Retina (tissue), 1 donor: Measurements from ENCODE around the gene DMD.
"Not testable (repeated sequence)": the region's sequence is repeated elsewhere in the genome, so short reads cannot be mapped to it uniquely, and the experiment has no call there.

Experiments
- DNase-seq: peaks from one replicate; pipeline ENCODE4 v3.0.0-alpha.2; 2016

Gene DMD

DNA sequence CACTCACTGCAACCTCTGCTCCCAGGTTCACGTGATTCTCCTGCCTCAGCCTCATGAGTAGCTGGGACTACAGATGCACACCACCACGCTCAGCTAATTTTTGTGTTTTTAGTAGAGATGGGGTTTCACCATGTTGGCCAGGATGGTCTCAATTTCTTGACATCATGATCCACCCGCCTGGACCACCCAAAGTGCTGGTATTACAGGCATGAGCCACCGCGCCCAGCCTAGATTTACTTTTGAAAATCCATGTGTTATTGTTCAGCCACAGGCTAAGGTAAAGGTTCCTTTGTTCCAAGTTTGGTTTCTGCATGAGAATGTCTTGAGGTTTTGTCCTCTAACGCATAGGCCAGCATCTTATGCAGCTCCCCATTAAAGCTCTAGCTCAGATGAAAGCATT, 371.6 kb downstream of the DMD start:
- DNase-seq = no peak

DNA sequence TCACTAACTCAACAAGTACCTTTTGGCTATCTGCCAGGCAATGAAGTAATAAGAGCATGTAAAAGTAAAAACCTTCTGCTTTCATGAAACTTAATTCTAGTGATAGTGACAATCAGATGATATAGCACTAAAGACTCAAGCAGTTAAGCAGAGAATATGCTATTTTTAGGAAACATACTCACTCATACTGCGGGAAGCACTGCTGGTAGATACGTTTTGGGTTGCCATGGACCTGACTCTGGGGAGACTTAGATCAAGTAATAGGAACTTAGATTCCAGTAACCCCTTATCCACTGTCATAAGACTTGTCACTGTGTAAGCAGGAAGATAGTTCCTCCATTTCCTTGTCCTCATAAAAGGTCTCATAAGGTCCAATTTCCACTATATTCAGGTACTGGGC, 386.3 kb downstream of the DMD start:
- DNase-seq = no peak

DNA sequence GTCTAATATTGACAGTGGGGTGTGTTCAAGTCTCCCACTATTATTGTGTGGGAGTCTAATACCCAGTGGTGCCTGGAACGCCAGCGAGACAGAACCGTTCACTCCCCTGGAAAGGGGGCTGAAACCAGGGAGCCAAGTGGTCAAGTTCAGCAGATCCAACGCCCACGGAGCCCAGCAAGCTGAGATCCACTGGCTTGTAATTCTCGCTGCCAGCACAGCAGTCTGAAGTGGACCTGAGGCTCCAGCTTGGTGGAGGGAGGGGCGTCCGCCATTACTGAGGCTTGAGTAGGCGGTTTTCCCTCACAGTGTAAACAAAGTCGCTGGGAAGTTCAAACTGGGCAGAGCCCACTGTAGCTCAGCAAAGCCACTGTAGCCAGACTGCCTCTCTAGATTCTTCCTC, 407.3 kb downstream of the DMD start:
- no peak for DNase-seq

DNA sequence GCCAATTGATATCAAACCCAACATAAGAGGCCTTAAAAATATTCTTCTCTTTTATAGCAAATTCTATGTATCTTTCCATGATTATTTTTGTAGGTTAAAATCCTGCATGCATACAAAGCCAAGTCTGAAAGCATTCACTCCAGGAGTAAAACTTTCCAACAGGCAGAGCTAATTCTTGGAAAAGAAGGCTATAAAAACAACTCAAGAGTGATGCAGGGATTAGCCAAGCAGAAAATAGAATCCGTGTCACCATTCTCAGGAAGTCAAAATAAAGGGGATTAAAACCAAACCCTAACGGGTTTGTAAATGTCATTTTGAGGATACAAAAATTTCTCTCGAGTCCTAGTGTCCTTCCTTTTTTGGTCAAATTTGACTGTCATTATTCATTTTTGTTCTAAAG, 412.4 kb downstream of the DMD start:
- no peak for DNase-seq

DNA sequence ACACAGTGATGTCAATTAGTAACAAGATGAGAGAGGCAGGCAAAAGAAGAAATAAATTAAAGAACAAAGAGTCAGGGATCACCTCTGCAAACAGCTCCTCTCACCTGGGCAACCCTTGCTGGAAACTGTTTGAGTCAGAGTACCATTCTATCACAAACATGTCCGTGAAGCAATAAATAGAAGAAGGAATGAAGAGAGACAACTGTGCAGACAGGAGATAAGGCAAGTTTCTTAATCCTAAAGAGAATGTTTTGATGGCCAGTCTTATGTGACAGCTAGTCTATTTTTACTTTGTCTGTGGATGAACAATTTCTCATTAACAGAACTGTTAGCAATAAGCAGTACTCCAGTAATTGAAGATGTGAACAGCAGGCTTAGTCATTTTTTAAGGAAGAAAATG, 422.4 kb downstream of the DMD start:
- DNase-seq = no peak

DNA sequence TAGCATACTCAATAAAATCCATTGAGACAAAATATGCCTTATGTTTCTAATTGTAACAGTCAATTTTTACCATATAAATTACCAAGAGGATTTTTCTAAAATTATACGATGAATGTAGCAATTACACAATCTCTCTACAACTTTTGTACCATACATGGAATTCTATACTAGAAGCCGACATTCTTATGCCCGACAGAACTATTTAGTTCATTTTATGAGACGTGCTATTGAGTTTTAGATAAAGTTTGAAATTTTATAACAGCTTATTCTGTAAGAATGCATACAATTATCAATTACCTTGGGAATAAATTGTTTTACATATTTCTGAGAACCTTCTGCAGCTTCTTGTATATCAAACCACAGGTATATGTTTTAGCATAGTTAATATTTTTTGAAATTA, 431.2 kb downstream of the DMD start:
- DNase-seq = no peak

DNA sequence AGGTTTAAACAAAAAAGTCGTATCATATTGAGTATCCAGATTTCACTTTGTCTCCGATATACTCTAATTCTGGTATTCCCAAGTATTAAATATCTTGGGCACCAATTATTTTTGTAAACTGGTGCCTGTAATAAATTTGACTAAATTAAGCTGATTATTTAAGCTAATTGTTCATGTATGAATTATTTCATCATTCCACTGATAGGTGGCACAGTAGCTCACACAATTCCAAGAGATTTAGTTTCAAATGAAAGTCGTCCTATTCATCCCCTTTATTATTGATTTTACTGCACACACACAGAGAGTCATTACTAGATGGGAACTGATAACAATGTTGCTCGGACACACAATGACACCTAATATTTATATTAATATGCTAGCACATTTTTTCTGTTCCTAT, 432.4 kb downstream of the DMD start:
- DNase-seq = no peak

DNA sequence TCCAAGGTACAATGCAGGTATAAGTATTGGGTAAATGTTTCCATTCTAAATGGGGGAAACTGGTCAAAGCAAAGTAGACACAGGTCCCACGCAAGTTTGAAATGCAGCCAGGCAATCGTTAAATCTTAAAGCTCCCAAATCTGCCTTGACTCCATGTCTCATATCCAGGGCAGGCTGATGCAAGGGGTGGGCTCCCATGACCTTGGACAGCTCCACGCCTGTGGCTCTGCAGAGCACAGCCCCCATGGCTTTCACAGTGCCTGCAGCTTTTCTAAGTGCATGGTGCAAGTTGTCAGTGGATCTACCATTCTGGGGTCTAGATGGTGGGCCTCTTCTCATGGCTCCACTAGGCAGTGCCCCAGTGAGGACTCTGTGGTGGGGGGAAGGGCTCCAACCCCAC, 436.4 kb downstream of the DMD start:
- no peak for DNase-seq

DNA sequence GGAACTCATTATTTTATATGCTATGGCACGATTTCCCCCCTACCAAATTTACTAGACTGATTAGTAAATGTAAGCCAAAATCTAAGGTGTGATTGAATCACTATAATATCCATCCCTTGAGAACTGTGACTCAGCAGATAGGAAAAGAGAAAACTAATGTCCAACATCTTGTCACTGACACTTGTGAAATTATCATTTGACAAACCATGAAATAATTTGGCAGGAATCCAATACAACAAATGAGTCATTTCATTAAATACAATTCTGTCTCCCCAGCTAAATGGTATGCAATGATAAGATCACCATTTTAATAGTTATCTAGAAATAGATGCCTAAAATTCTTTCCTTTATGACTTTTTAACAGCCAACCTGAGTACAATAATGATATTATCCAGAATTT, 462.3 kb downstream of the DMD start:
- DNase-seq = no peak

DNA sequence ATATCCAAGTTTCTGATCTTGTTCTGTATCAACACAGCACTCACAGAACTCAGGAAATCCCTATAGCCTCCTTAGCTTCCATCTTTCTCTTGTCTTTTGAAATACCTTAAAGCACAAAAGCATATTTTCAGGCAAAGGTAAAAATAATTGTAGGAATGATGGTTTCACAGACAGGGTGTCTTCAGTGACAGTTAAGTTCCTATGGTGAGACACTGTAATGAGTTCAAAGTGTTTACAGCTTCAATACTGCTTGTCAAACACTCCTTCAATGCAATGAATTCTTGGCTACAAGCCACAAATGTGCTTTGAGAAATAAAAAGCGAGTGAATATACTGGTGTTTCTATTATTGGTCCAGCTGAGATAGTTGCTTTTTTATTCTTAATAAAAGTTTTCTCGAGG, 466.0 kb downstream of the DMD start:
- no peak for DNase-seq

DNA sequence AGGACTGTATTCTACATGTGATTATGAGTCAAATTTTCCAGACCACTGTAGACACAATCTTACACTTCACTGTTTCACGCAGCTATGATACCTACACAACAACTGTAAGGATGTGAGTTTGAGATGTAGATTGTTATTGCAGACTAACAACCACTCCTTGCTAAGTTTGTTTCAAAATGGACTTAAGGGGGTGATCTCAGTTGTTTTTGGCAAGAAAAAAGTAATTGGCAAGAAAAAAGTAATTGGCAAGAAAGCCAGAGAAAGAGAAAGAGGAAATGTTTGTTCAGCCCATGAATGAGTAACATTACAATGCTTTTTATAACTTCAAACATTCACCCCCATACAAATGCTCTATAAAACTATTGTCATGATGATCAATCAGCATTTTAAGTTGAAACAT, 466.4 kb downstream of the DMD start:
- no peak for DNase-seq

DNA sequence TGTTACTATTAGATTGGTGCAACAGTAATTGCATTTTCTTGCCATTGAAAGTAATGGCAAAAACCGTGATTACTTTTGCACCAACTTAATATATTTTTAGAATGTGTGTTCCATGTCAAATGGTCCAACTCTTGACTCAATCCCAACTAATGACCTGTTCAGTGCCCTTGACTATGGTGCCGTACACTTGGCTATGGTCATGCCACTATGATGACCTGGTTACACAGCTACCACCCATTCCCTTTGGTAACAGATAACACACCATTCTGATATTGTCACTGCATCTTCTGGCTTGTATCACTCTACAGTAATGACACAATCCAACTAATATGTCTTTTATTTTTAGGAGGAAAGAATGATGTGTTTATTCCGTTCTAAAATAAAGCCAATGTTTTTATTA, 469.4 kb downstream of the DMD start:
- no peak for DNase-seq

DNA sequence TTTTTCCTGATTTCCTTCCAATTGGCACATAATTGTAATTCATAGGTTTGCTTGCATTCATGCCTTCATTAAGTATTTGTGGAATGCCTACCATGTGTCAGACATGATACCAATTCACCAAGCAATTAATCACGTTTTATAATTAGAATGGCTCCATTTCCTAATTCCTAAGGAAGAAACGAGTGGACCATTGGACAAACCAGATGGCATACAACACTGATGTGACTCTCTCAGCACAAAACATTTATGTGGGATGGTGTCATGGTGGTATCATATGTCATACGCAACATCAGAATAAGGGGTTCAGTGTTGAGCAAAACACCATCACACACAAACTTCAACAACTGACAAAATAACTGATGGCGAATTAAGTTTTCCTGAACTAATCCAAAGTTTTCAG, 502.8 kb downstream of the DMD start:
- no peak for DNase-seq

DNA sequence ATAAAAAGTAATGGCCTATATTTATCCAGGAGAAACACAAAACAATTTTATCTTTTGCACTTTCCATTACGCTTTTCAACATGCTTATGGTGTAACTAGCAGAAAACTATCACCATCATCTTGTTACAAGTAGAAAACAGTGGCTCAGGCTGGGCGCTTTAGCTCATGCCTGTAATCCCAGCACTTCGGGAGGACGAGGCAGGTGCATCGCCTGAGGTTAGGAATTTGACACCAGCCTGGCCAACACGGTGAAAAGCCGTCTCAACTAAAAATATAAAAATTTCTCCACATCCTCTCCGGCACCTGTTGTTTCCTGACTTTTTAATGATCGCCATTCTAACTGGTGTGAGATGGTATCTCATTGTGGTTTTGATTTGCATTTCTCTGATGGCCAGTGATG, 506.0 kb downstream of the DMD start:
- DNase-seq = not testable (repeated sequence)

DNA sequence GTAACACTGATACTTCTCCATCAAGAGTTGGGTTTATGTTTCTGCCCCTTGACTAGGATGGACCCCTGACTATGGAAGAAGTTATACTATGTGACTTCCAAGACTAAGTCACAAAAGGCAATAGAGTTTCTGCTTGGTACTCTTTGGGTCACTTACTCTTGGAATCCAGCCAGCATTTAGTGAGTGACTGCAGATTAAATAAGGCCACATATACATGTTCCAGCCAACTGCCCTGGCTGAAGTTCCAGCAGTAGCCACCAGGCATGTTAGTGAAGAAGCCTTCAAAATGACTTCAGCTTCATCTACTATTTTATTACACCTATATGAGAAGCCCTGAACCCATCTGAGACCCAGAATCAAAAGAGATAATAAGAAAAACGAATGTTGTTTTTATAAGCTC, 524.0 kb downstream of the DMD start:
- DNase-seq = no peak

DNA sequence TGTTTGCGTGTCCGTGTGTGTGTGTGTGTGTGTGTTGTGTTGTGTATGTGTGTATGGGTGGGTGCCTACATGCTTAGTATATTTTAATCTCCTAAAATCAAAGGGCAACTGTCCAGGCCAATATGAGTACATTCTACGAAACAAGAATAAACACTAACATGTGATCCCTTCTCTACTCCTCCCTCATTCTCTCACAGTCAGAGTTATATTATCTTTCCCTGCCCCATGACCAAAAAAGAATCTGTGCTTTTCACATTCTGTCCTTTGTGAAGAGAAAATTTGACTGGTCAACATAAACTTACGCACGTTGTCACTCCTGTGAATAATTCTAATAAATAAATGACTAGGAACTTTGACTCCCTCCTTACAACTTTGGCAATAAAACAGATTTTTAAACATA, 532.9 kb downstream of the DMD start:
- no peak for DNase-seq

DNA sequence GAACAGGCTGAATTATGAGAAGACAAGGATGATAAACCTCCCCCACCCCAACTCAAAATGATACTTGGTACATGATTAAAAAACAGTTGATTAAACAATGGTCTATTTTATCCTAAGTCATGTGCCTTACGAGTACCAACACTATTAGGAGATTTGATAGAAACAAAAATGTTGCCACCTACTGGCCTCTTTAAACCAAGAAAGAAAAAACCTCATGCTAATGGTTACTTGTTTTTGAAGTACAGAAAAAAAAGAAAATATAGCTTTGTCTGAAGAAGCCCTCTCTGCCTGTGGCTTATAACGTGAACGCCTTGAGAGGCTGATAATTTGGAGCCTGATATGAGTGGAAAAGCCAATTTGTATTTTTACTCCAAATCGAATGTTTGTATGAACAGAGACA, 538.2 kb downstream of the DMD start:
- DNase-seq = no peak

DNA sequence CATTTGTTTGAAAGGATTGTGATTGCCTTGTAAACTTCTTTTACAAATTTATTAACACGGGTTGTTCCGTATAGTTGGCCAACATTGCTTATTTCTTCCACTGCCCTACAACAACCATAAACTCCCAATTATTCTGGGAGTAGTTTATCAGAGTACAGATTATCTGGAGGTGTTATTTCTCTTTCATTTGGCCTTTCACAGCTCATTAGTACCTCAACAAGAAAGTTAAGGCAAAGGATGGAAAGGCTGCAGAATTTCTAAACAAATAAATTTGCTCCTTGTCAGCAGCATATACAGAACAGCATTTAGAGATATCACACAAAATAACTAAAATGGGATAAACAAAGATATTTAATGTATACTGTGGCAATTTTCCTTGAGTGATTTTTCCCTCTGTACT, 548.8 kb downstream of the DMD start:
- DNase-seq = no peak

DNA sequence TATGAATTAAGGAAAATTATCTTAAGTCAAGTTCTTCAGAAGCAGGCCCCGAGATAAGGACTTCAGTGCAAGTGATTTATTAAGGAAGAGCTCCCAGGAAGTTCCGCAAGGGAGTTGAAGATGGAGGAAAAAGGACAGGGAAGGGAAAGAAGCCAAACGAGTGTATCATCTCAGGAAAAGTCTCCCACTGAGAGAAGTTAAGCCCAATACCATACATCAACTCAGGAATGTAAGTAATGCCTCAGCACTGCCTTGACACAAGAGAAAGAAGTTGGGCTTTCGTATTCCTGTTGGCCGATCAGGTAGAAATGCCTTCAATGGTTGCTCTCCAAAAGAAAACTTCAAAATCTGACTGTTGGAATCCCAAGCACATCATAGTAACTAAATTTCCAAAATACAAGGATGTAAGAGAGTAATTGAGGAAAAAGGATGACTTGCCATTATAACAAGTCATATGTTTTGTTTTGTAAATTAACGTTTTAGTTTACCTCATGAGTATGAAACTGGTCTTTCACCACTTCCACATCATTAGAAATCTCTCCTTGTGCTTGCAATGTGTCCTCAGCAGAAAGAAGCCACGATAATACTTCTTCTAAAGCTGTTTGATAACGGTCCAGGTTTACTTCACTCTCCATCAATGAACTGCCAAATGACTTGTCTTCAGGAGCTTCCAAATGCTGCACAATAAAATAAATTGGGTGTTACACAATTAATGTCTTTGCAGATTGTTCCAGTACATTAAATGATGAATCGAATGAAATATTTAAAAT, 566.7 kb downstream of the DMD start:
- no peak for DNase-seq

DNA sequence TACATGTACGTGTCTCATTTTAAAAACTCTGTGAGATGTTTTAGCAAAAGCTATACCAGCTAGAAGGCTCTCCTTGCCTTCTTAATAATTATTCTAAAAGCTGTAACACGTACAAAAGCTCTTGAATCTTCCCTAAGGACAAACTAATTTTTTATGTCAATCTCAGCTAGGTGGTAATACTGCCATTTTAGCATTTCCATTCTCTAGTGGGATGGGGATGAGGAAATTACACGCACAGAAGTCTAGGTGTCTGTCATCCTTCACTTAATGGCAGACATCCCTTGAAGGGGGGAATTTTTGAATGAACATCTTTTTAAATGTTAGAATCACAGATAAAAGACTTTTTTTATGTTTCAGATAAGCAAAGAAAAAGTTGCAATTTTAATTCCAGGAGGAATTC, 569.1 kb downstream of the DMD start:
- DNase-seq = no peak

DNA sequence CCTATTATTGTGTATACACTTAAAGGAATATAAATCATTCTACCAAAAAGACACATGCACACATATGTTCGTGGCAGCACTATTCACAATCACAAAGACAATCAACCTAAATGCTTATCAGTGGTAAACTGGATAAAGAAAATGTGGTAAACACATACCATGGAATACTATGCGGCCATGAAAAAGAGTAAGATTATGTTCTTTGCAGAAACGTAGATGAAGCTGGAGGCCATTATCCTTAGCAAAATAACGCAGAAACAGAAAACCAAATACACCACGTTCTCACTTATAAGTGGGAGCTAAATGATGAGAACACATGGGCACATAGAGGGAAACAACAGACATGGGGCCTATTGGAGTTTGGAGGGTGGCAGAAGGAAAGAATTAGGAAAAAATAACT, 593.2 kb downstream of the DMD start:
- DNase-seq = no peak

DNA sequence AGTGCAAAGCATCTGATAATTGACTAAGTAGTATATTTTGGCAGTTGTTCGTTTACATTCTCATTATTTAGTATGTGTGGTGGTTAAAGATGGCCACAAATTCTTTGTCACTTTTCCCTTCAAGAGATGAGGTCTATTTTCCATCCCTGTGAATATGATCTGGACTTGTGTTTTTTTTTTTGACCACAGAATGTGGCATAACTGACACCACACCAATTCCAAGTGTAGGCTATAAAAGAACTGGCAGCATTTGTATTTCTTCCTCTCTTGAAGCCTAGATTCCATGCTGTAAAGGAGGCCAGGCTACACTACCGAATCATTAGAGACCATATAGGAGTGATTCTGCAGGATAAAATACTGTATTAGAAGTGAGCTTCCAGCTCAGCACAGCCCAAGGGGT, 596.6 kb downstream of the DMD start:
- no peak for DNase-seq

DNA sequence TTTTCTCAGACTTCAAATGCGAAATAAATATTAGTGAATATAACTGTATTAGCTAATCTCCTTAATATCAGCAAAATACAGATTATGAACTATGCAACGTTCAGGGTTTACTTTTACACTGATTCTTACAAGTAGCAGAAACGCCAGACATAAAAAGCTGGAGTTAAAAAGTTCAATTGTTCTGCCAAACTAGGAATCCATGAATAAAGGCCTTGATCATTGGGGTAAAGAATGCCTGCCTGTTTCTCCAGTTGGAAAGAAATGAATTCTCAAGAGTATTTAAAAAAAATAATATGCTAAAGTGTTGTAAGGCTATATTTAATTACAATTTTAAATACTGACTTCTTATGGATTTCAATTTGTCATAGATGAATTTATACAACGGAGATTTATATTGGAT, 612.2 kb downstream of the DMD start:
- DNase-seq = no peak

DNA sequence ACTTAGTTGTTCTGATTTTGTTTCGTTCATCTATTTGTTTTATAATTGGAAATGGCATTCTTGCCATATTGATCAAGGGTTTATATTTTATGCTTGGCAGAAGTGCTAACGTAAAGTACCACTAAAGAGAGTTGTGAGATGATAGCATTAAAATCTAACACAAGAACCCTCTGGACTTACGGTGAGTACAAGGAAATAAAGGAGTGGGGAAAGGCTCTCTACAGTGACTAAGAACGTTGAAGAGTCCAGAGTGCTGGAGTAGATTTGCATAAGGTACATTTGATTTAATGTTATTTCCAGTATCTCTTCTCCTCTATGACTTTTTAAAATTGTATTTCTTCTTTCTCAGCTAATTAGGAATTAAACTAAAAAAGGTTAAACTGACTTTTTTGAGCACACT, 612.6 kb downstream of the DMD start:
- DNase-seq = no peak

DNA sequence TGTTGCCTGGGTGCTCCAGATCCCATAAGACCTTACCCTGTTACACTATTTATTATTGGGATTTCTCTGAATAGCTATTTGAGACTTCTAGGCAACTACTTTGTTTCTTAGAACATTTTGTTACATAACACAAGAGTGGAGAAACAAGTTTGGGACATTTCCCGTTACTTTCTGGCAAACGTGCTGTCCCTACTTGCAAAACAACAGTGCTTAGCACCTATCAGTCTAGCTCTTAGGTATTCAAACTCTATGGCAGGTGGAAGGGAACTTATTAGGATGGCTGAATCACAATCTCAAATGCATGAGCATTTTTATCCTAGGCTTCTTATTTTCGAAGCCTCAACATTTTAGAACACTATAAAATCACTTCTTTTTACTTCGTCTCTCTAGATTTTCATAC, 613.6 kb downstream of the DMD start:
- DNase-seq = no peak

DNA sequence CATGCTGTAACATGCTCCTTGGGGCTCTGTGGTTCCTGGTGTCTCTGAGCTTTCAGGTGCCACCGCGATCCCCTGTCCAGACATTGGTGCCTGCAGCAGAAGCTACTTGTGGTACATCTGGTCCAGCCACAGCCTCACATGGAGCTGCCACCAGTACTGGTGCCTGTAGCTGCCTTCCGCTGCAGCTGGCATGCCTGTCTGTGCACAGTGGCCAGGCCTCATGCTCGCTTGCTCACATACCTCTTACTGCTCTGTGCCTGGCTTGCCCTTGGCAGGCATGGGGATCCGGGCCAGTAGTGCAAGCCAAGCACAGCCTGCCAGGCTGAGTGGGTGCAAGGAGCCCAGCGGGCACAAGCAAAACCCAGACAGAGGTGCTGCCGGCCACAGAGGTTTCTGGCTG, 618.6 kb downstream of the DMD start:
- DNase-seq = no peak
